IMR-90 (cell line): ENCODE measurements around the gene FGF19.

Source experiments
- RAD21 ChIP-seq: IDR thresholded peaks from 2 replicates; pipeline ENCODE4 v1.6.1; 2012; ENCODE audit warnings: low read length, improper control_type of control experiment
- RFX5 ChIP-seq: IDR thresholded peaks from 2 replicates; pipeline ENCODE4 v1.8.0; 2012; ENCODE audit warnings: low read depth, mild to moderate bottlenecking, low read length, moderate library complexity
- TF ChIP-seq, protein P1 (sequence below): conservative IDR thresholded peaks from 2 replicates; pipeline ENCODE4 v1.5.1; 2012; ENCODE audit warnings: mild to moderate bottlenecking, low read depth, low read length, improper control_type of control experiment

- TF ChIP-seq, protein P1, sequence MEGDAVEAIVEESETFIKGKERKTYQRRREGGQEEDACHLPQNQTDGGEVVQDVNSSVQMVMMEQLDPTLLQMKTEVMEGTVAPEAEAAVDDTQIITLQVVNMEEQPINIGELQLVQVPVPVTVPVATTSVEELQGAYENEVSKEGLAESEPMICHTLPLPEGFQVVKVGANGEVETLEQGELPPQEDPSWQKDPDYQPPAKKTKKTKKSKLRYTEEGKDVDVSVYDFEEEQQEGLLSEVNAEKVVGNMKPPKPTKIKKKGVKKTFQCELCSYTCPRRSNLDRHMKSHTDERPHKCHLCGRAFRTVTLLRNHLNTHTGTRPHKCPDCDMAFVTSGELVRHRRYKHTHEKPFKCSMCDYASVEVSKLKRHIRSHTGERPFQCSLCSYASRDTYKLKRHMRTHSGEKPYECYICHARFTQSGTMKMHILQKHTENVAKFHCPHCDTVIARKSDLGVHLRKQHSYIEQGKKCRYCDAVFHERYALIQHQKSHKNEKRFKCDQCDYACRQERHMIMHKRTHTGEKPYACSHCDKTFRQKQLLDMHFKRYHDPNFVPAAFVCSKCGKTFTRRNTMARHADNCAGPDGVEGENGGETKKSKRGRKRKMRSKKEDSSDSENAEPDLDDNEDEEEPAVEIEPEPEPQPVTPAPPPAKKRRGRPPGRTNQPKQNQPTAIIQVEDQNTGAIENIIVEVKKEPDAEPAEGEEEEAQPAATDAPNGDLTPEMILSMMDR, result no peak
- TF ChIP-seq RAD21 (no peak), RFX5 (no peak)
Measured at GRCh38 chr11:69716099-69716498, 12.3 kb upstream of the FGF19 start.
